HepG2 (cell line): ENCODE measurements around the gene ATP6V0A1. TPM values are rescaled to one million over a fixed set of nuclear protein-coding genes. Genes with fewer than 3 reads are reported as not detected.

Experiments
- ATAC-seq: fragments of 200-7000 bp; cut with Tn5 transposase; 3 replicates; pipeline ENCODE4 v1.9.1; 2020; ENCODE audit warnings: mild to moderate bottlenecking, moderate library complexity
- BruUV-seq: library from RNA; stranded (reverse); fragments of 400-500 nt; replicated peaks from 2 replicates; lab custom pipeline; 2021; lab: Mats Ljungman, UMichigan
- CTCF ChIA-PET: fragments of 300-600 bp; formaldehyde crosslinking; extraction: SDS; loops from one replicate; lab custom pipeline; 2021; ENCODE audit warnings: low total read pairs, inconsistent platforms, low intra/inter-chr PET ratio; lab: Yijun Ruan, JAX
- POLR2A ChIA-PET: fragments of 350-600 bp; sonication (Branson Sonifier 250); formaldehyde crosslinking; loops from one replicate; lab custom pipeline; 2020; ENCODE audit warnings: antibody characterized with exemption, inconsistent platforms; lab: Yijun Ruan, JAX
- DNase-seq: peaks from one replicate; pipeline ENCODE4 v3.0.0-alpha.2; 2015; ENCODE audit warnings: low spot score
- FAIRE-seq: peaks from 3 replicates; lab custom pipeline; 2011; peaks lifted over from hg19 to GRCh38; lab: Jason Lieb, UNC
- H2AFZ ChIP-seq: one replicate; pipeline ENCODE4 v1.6.1; 2011; ENCODE audit warnings: low read length, inconsistent platforms
- H3K27ac ChIP-seq: fragments of 300-600 bp; 3 replicates; pipeline ENCODE4 v1.8.0; 2011; ENCODE audit warnings: mixed run types, mild to moderate bottlenecking, mixed read lengths, low read length, inconsistent platforms; ENCODE audit not compliant: insufficient read depth; ENCODE audit errors: extremely low read length
- H3K27me3 ChIP-seq, 2 experiments: fragments of 200-600 bp in 1 of 2; 2 replicates in 1 of 2; 3 replicates in 1 of 2; pipeline versions ENCODE4 v1.6.0 to v1.8.0; 2011; ENCODE audit warnings: low read length in 2 of 2, mild to moderate bottlenecking in 2 of 2, moderate library complexity in 2 of 2, inconsistent platforms in 1 of 2; ENCODE audit not compliant: insufficient read depth in 2 of 2, control insufficient read depth in 1 of 2
- H3K36me3 ChIP-seq, 2 experiments: fragments of 200-600 bp in 1 of 2; replicated peaks in 1 of 2; 2 replicates in 1 of 2; 3 replicates in 1 of 2; pipeline versions ENCODE4 v1.5.1 to v1.8.0; 2011; ENCODE audit warnings: low read length in 2 of 2, inconsistent platforms in 1 of 2; ENCODE audit not compliant: insufficient read depth in 2 of 2, control insufficient read depth in 1 of 2
- H3K4me1 ChIP-seq: 2 replicates; pipeline ENCODE4 v1.5.1; 2012; ENCODE audit warnings: low read length, inconsistent platforms; ENCODE audit not compliant: insufficient read depth
- H3K4me2 ChIP-seq: 2 replicates; pipeline ENCODE4 v1.6.0; 2011; ENCODE audit warnings: low read depth, low read length, inconsistent platforms
- H3K4me3 ChIP-seq, 3 experiments: fragments of 200-600 bp in 1 of 3; sonication (generic), shearing (Covaris generic) in 1 of 3; replicated peaks in 1 of 3; 2 replicates each; pipeline ENCODE4 v1.5.1; 2011 to 2016; ENCODE audit warnings: low read length in 3 of 3, inconsistent platforms in 2 of 3, low read depth in 2 of 3, mild to moderate bottlenecking in 2 of 3, control low read depth in 1 of 3, mixed read lengths in 1 of 3; ENCODE audit not compliant: insufficient read depth in 1 of 3
- H3K79me2 ChIP-seq: one replicate; pipeline ENCODE4 v1.6.1; 2011; ENCODE audit warnings: low read length, inconsistent platforms; ENCODE audit not compliant: insufficient read depth
- H3K9ac ChIP-seq: 2 replicates; pipeline ENCODE4 v1.6.0; 2011; ENCODE audit warnings: mild to moderate bottlenecking, low read depth, low read length, inconsistent platforms; ENCODE audit not compliant: insufficient read depth
- H3K9me3 ChIP-seq: 2 replicates; pipeline ENCODE4 v1.5.1; 2012; ENCODE audit warnings: mild to moderate bottlenecking, low read length
- H4K20me1 ChIP-seq: 2 replicates; pipeline ENCODE4 v1.6.0; 2011; ENCODE audit warnings: inconsistent platforms, mild to moderate bottlenecking, low read length, moderate library complexity; ENCODE audit not compliant: insufficient read depth
- ARNTL ChIP-seq: sonication (generic); formaldehyde crosslinking; IDR thresholded peaks from 2 replicates; pipeline ENCODE4 v1.4.0; 2020; ENCODE audit warnings: mild to moderate bottlenecking, missing genetic modification reagents
- BRD4 ChIP-seq: sonication (generic); formaldehyde crosslinking; IDR thresholded peaks from 2 replicates; pipeline ENCODE4 v1.4.0; 2020; ENCODE audit warnings: missing genetic modification reagents
- CENPBD1 ChIP-seq: sonication (generic); formaldehyde crosslinking; IDR thresholded peaks from 2 replicates; pipeline ENCODE4 v1.8.0; 2022; ENCODE audit warnings: missing genetic modification reagents, low read depth, mild to moderate bottlenecking, borderline replicate concordance
- GTF3A ChIP-seq: sonication (generic); formaldehyde crosslinking; conservative IDR thresholded peaks from 2 replicates; pipeline ENCODE4 v1.4.0; 2020; ENCODE audit warnings: mild to moderate bottlenecking, missing genetic modification reagents
- NRL ChIP-seq: sonication (generic); formaldehyde crosslinking; IDR thresholded peaks from 2 replicates; pipeline ENCODE4 v1.5.0; 2020; ENCODE audit warnings: missing genetic modification reagents, mild to moderate bottlenecking, moderate library complexity, borderline replicate concordance
- PTBP1 ChIP-seq: fragments of 200-400 bp; formaldehyde crosslinking; IDR thresholded peaks from 2 replicates; pipeline ENCODE4 v1.6.1; 2018; ENCODE audit warnings: low read length, low read depth; ENCODE audit not compliant: poor library complexity, severe bottlenecking
- RBAK ChIP-seq: sonication (generic); formaldehyde crosslinking; IDR thresholded peaks from 2 replicates; pipeline ENCODE4 v1.5.1; 2020; ENCODE audit warnings: mild to moderate bottlenecking, missing genetic modification reagents
- SNAPC4 ChIP-seq: sonication (generic); formaldehyde crosslinking; IDR thresholded peaks from 2 replicates; pipeline ENCODE4 v1.4.0; 2020; ENCODE audit warnings: mild to moderate bottlenecking, missing genetic modification reagents
- TAF1 ChIP-seq: sonication (generic); formaldehyde crosslinking; IDR thresholded peaks from 2 replicates; pipeline ENCODE4 v1.4.0; 2020; ENCODE audit warnings: missing genetic modification reagents
- WIZ ChIP-seq: sonication (generic); formaldehyde crosslinking; IDR thresholded peaks from 2 replicates; pipeline ENCODE4 v1.5.1; 2020; ENCODE audit warnings: mild to moderate bottlenecking, missing genetic modification reagents
- ZFP90 ChIP-seq: sonication (generic); formaldehyde crosslinking; IDR thresholded peaks from 2 replicates; pipeline ENCODE4 v1.8.0; 2022; ENCODE audit warnings: missing genetic modification reagents, mild to moderate bottlenecking, inconsistent platforms, borderline replicate concordance
- ZNF280B ChIP-seq: sonication (generic); formaldehyde crosslinking; IDR thresholded peaks from 2 replicates; pipeline ENCODE4 v1.5.0; 2020; ENCODE audit warnings: missing genetic modification reagents, mild to moderate bottlenecking, borderline replicate concordance
- ZNF660 ChIP-seq: sonication (generic); formaldehyde crosslinking; IDR thresholded peaks from 2 replicates; pipeline ENCODE4 v1.5.1; 2020; ENCODE audit warnings: mild to moderate bottlenecking, low read depth, missing genetic modification reagents, borderline replicate concordance
- ZNF672 ChIP-seq: sonication (generic); formaldehyde crosslinking; IDR thresholded peaks from 2 replicates; pipeline ENCODE4 v1.8.1; 2022; ENCODE audit warnings: missing genetic modification reagents
- ZNF777 ChIP-seq: sonication (generic); formaldehyde crosslinking; IDR thresholded peaks from 2 replicates; pipeline ENCODE4 v1.4.0; 2020; ENCODE audit warnings: missing genetic modification reagents
- WGBS: methylation state at CpG from one replicate; pipeline ENCODE4 v1.1.6; 2017; ENCODE audit warnings: low lambda C conversion rate; 5-methylcytosine and 5-hydroxymethylcytosine counted together
- in situ Hi-C: cut with HindIII; loops from 2 replicates; pipeline ENCODE4 v1.10.0; 2017; ENCODE audit warnings: low pct_unique_long_range_greater_than_20kb; ENCODE audit not compliant: extremely low pct_ligation_motif_present
- intact Hi-C: fragments of 100-400 bp; cut with micrococcal nuclease; formaldehyde crosslinking; loops from one replicate; pipeline ENCODE4 v1.10.0; 2022; ENCODE audit not compliant: unreplicated experiment
- polyA plus RNA-seq, 8 experiments: library from polyadenylated mRNA; depleted of rRNA in 3 of 8; stranded (reverse) in 7 of 8; unstranded in 1 of 8; fragments of >200 nt; fragmentation: Illumina TruSeq in 4 of 8; extraction: Trizol in 4 of 8; gene quantifications; 2 replicates each; pipeline versions ENCODE4 v1.2.1 to v1.2.3, GENCODE V29; 2011 to 2016; ENCODE audit warnings: low read depth in 4 of 8, missing spikeins in 1 of 8, mixed read lengths in 1 of 8; ENCODE audit not compliant: insufficient read depth in 1 of 8
- total RNA-seq, 5 experiments: library from RNA; depleted of rRNA; stranded (reverse); fragments of >200 nt; fragmentation: Illumina TruSeq; extraction: Trizol; gene quantifications; 2 replicates each; pipeline ENCODE4 v1.2.3, GENCODE V29; 2016; ENCODE audit warnings: low read depth in 1 of 5

The ATP6V0A1 gene
- total and polyA plus RNA-seq, 2 of the 13 experiments (the other 11 are each of a cell fraction or from before 2014, with no cell fraction given): 27.9 to 54.1 TPM

- Histone ChIP-seq H3K36me3 (peaks cover 28 to 50% of the 10 kb centered on the region in 2 experiments), H4K20me1 (no peaks in the 10 kb centered on the region), H2AFZ (no peak overlapping the region), H3K27me3 (no peaks in the 10 kb centered on the region; a peak in 1 of 5 replicates), H3K4me2 (peak overlapping the region; percentile 99), H3K79me2 (peaks cover 42% of the 10 kb centered on the region), H3K4me3 (peak overlapping the region in 2 of 3 experiments; percentile 23 to 87; a peak in 4 of 6 replicates), H3K4me1 (peaks cover 76% of the 10 kb centered on the region), H3K9me3 (no peaks in the 10 kb centered on the region), H3K27ac (peak overlapping the region; percentile 91), H3K9ac (peak overlapping the region; percentile 88)
- FAIRE-seq (no peak), DNase-seq (no peak), ATAC-seq (peak; percentile 2)
- BruUV-seq: no TSS peak
- in situ Hi-C loops (no loop called here), intact Hi-C loops (no loop called here)
- CTCF ChIA-PET: no interaction called here
- 84% methylated on average over 18 of the region's 28 CpGs for WGBS
- POLR2A ChIA-PET: interaction anchor here (1.3 to 8.5 kb wide), 8 partner anchors 10 to 266 kb away, joined by 4 to 128 read pairs (median 21); partner anchors contain the start of genes HSD17B1, NAGLU, PSMC3IP and PSME3
- TF ChIP-seq TAF1: no peak
- no peak for TF ChIP-seq ZFP90 (CRISPR knock-in tag)
- TF ChIP-seq NRL: peak; percentile 46; the same call in 1 of the 2 replicates
- no peak for TF ChIP-seq CENPBD1 (CRISPR knock-in tag)
- no peak for TF ChIP-seq PTBP1
- no peak for TF ChIP-seq ZNF660 (CRISPR knock-in tag)
- TF ChIP-seq ARNTL: no peak
- TF ChIP-seq ZNF777 (CRISPR knock-in tag): no peak
- peak; percentile 45; the same call in 1 of the 2 replicates for TF ChIP-seq RBAK (CRISPR knock-in tag)
- no peak for TF ChIP-seq WIZ (CRISPR knock-in tag)
- no peak for TF ChIP-seq SNAPC4 (CRISPR knock-in tag)
- TF ChIP-seq BRD4: no peak
- TF ChIP-seq ZNF280B (CRISPR knock-in tag): no peak
- TF ChIP-seq ZNF672 (CRISPR knock-in tag): no peak
- no peak for TF ChIP-seq GTF3A (CRISPR knock-in tag)
Observed at GRCh38 chr17:42566215-42566882, 107.7 kb downstream of the ATP6V0A1 start.
